GM18870 (cell line): ENCODE results near the gene EMSY.
"Not testable (repeated sequence)": the region's sequence is repeated elsewhere in the genome, so short reads cannot be mapped to it uniquely, and the experiment has no call there.

Experiments
- ATAC-seq: cut with Tn5 transposase; IDR thresholded peaks from one replicate; pipeline ENCODE4 v1.9.1; 2021; ENCODE audit warnings: moderate library complexity; ENCODE audit not compliant: unreplicated experiment

The EMSY gene, protein sequence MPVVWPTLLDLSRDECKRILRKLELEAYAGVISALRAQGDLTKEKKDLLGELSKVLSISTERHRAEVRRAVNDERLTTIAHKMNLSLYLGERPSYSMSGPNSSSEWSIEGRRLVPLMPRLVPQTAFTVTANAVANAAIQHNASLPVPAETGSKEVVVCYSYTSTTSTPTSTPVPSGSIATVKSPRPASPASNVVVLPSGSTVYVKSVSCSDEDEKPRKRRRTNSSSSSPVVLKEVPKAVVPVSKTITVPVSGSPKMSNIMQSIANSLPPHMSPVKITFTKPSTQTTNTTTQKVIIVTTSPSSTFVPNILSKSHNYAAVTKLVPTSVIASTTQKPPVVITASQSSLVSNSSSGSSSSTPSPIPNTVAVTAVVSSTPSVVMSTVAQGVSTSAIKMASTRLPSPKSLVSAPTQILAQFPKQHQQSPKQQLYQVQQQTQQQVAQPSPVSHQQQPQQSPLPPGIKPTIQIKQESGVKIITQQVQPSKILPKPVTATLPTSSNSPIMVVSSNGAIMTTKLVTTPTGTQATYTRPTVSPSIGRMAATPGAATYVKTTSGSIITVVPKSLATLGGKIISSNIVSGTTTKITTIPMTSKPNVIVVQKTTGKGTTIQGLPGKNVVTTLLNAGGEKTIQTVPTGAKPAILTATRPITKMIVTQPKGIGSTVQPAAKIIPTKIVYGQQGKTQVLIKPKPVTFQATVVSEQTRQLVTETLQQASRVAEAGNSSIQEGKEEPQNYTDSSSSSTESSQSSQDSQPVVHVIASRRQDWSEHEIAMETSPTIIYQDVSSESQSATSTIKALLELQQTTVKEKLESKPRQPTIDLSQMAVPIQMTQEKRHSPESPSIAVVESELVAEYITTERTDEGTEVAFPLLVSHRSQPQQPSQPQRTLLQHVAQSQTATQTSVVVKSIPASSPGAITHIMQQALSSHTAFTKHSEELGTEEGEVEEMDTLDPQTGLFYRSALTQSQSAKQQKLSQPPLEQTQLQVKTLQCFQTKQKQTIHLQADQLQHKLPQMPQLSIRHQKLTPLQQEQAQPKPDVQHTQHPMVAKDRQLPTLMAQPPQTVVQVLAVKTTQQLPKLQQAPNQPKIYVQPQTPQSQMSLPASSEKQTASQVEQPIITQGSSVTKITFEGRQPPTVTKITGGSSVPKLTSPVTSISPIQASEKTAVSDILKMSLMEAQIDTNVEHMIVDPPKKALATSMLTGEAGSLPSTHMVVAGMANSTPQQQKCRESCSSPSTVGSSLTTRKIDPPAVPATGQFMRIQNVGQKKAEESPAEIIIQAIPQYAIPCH (N-terminal part only)

DNA sequence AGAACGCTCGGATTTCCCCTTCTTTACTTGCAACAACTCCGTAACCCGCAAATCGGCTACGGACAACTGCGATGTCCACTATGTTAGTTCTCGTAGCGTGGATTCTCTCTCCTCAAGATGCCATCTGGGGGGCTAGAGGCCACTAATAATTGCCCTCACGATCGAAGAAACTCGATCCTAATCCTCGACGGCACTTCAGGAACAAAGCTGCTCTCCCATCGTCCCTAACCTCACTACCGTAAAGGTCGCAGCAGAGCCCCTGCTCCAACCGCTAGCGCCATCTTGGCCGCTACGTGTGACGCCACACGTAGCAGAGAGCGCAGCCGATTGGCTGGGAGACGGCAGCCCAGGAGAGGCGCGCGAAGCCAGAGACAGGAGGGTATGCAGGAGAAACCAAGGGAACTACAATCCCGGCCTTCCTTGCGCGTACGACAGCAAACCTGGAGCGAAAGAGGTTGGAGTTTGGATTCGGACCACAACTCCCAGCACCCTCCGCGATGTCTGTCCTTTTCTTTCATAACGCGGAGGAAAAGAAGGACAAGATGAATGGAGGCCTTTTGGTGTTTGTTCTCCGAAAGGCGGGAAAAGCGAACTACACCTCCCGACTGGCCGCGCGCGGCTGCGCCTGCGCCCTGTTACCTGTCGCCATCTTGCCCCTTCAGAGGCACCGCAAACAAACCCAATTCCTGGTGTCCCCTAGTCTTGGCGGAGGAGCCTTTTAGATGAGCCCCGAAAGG, at the start of gene EMSY:
Gene EMSY, plus strand, starts transcription at position 635 of the 737 bp plus-strand sequence. CDS start 1,921 bp downstream, outside the sequence.
- ATAC-seq = peak; percentile 88

DNA sequence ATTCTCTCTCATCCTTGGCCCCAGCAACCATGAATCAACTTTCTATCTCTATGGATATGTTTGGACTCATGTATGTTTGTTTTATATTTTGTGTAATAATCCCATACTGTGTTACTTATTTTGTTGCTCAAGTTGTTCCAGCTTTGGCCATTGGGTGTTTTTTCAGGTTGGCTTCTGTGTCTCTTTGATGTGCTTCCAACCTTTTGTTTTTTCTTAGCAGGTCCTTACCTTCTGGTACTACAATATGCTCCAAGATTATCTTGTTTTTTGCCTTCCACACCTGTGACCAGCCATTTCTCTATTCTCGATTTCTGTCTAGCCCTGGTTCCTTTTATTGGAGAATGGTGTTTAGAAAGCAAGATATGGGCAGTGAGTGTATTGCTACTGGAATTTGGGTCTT, 49.5 kb upstream of the EMSY start:
- no peak for ATAC-seq

DNA sequence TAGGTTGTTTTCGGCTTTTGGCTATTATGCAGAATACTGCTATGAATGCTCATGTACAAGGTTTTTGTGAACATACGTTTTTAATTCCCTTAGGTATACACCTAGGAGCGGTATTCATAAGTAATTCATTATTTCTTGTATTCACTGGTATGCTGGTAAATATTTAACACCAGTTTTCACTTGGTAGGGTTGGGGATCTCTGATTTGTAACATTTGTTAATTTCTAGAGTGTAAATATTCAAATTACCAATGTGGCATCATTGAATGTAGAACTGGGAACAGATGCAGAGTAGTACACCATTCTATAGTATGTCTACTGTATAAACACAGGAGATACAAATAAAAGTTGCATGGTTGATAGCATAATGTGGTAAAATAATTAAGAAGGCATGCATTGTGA, 47.4 kb upstream of the EMSY start:
- no peak for ATAC-seq

DNA sequence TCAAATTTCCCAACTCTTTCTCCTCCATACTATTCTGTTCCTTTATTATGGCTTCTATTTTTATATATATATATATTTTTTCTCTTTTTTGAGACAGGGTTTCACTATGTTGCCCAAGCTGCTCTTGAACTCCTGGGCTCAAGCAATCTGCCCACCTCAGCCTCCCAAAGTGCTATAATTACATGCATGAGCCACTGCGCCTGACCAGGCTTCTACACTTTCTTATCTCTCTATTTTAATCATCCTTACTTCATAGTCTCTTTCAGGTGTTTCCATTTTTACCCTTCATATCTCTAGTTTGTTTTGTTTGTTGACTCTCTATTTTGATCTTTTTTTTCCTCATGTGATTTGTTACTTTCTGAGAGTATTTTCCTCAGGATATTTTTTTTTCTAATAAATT, 43.9 kb upstream of the EMSY start:
- ATAC-seq = no peak

DNA sequence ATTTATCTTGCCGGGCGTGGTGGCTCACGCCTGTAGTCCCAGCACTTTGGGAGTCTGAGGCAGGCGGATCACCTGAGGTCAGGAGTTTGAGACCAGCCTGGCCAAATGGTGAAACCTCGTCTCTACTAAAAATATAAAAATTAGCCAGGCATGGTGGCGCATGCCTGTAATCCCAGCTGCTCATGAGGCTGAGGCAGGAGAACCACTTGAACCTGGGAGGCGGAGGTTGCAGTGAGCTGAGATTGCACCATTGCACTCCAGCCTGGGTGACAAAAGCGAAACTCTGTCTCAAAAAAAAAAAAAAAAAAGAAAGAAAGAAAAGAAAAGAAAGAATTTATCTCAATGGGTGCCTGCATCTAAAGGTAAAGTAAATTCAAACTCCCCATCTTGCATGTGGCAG, 43.3 kb upstream of the EMSY start:
- ATAC-seq = not testable (repeated sequence)

DNA sequence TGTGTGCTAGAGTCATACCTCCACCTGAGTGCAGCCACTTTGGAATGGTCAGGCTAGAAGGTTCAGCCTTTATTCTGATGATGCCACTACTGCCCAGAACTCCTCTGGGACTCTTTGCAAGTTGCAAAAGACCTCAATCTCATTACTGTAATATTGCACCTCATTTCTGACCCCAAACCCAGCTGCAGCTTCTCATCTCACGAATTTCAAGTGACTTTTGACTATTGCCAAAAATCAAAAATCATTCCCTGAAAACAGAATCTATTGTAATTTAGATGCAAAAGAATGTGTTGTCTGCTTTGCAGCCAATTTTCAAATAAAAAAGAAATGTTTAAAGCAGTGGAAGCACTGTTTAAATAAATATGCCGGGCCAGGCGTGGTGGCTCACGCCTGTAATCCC, 38.5 kb upstream of the EMSY start:
- ATAC-seq = no peak

DNA sequence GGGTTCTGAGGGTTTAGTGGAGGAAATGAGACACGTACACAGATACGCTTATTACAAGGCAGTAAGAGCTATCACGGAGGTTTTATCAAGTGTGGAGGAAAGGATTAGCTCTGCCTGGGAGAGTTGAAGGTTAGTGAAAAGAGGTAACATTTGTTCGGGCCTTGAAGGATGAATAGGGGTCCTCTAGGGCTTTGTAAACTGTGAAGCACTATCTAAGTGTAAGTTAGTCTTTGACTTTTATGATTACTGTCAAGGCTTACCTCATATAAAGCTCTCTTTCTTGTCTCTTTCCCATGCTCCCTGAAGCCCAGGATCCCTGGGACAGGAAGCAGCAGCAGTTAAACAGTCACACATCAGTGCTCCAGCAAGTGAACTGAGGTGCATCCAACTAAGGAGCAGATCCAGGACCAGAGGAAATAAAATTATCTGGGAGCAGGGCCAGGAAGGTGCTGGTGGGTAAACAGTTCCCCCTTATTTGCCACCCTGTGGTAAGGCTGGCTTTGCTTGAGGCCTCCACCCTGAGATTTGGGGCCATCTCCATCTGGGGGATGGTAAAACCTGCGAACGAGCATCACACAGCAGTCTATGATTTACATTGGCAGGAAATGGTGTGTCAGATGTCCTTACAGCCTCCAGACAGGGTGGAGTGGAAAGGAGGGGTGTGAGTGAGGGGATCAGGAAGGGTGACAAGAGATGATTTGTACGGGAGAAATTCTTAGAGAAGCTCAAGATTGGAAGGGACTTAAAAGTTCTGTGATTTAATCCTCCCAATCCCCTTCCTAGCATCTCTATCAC, 36.5 kb upstream of the EMSY start:
- no peak for ATAC-seq

DNA sequence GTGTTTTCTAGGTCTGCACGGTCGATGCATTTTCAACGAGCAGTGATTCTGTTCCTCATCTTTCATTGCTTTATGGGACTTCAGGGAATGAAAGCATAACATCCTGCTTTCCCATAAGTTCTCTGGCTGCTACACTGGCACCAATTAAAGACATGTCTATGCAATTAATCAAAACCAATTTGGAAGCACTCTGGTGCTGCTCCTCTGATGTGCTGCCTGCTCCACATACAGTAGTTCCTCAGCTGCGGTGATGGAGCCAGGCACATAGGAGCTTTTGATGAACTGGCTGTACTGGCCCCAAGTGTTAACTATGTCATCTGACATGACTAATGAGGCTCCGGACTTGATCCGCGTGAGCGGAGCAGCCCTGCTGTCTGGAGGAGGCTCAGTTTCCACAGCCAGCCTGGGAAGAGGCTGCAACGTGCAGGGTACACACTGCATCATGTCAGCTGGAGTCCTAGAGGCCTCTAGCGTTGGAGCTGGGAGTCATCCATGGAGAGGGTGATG, 33.9 kb upstream of the EMSY start:
- ATAC-seq = no peak

DNA sequence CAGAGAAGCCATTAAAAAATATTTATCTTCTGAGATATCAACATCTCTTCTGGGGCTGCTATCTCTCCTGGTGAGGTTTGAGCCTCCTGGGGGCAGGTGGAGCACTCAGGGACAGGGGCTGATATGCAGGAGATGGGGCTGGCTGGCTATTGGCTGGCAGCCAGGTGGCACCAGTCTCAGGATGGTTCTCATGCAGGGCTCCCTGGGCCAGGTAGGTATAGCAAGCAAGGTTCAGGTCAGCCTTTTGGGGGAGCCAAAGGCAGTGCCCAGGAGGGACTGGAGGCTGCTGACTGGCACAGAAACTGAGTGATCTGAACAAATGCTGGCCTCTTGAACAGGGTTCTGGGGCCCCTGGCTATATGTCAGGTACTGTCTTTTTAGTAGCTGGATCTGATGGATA, 29.7 kb upstream of the EMSY start:
- no peak for ATAC-seq

DNA sequence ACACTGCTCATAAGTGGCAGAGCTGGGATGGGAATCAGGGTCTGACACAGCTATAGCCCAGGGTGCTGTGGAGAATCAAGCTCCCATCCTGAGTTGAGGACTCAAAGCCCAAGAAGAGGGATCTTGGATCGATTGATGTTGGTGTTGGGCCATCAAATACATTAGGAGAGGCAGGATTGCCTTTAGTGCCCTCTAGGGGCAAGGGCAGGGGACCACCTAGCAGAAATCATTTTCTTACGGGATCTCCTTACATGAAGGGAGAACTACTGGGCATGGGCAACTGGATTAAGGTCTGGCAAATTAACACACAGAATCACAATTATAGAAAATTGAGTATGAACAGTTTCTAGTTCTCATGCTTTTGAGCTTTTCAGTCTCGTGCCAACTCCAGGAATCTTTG, 24.9 kb upstream of the EMSY start:
- ATAC-seq = no peak

DNA sequence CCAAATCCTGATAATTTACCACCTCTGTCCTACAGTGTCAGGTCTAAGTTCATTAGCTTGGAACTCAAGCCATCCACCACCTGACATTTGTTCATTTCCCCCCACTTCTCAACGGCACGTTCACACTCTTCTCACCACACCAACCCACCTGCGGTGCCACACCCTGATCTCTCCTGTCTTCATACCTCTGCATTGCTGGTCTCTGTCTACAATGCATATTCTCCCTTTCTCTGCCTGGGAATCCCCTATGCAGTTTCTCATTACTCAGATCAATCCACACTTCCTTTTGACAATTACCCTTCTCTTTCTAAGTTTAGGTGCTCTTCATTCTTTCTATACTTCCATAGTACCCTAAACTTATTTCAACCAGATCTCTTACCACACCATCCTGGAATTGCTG, 20.4 kb upstream of the EMSY start:
- ATAC-seq = peak; percentile 78

DNA sequence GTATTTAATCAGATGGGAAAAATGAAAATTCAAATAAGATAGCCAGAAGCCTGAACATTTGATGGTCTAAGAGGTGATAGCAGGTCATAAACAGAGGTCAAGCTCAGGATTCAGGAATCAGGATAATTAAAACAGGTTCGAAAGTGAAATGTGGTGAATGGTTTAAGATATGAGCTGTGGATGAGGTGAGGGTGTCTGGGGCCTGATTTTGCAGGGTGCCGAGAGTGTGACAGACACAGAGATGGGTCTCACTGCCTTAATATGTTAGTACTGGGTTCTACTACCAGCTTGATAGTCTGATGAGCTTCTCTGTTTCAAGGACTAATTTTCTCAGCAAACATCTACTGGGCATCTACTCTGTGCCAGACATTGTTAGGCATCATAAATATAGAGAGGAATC, 19.9 kb upstream of the EMSY start:
- ATAC-seq = peak; percentile 26

DNA sequence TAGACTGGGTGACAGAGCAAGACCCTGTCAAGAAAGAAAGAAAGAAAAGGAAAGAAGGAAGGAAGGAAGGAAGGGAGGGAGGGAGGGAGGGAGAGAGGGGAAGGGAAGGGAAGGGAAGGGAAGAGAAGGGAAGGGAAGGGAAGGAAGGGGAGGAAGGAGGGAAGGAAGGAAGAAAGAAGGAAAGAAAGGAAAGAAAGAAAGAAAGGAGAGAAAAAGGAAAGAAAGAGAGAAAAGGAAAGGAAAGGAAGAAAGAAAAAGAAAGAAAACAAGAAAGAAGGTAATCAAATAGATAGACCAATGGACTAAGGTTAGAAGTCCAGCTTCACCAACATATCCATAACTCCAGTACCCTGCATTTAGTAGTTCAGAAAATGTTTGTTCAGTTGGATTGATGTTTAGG, 18.2 kb upstream of the EMSY start:
- no peak for ATAC-seq

DNA sequence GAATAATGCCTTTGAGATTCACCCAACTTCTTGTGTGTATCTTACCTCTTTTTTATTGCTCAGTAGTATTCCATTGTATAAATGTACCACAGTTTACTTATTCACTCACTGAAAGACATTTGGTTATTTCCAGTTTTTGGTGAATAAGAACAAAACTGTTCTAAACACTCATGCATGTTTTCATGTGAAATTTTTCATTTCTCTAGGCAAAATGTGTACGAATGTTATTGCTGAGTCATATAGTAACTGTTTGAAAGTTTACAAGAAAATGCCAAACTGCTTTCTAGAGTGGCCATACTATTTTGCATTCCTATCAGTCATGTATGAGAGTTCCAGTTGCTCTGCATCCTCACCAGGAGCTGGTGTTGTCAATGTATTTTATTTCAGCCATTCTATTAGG, 8.8 kb upstream of the EMSY start:
- ATAC-seq = no peak

DNA sequence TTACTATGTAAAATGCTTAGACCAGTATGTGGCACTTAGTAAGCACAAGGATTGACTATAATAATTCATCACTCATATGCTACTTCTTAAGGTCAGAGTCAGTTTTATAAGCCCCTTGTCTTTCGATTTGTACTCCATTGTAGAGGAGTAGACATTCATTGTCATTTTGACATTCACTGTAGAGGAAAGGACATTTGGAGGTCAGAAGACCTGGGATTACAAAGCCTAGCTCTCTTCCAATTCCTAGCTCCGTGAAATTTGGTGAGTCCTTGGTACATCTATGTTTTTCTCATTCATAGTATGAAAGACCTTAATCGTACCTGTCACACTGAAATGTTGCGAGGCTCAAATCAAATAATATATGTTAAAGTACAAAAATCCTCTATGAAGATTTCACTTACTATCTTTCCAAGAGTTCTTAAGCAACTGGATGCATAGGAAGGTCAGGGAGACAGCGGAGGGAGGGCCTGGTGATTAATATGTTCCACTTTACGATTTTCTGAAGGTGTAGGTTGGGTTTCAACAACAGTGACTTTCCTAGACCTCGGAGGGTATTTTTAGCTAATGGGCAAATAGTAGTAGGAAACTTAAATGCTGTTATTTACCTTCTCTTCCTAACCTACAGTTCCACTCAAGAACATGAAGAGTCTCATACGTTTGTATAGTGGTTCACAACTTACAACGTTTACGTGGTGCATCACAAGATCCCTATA, 1.4 kb upstream of the EMSY start:
- ATAC-seq = no peak

DNA sequence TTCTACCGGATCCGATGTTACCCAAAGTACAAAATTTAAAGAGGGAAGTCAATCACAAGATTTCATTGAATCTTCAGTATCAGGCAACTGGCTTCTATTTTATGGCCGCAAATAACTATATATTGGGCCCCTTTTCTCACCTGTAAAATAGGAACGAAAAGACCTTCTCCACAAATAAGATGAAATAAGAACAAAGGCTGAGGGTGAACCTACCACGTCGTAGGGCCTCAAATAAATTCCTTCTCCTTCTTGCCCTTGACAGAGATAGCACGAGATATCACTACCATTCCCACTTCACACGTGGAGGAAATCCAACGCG, 794 bp upstream of the EMSY start:
- no peak for ATAC-seq

DNA sequence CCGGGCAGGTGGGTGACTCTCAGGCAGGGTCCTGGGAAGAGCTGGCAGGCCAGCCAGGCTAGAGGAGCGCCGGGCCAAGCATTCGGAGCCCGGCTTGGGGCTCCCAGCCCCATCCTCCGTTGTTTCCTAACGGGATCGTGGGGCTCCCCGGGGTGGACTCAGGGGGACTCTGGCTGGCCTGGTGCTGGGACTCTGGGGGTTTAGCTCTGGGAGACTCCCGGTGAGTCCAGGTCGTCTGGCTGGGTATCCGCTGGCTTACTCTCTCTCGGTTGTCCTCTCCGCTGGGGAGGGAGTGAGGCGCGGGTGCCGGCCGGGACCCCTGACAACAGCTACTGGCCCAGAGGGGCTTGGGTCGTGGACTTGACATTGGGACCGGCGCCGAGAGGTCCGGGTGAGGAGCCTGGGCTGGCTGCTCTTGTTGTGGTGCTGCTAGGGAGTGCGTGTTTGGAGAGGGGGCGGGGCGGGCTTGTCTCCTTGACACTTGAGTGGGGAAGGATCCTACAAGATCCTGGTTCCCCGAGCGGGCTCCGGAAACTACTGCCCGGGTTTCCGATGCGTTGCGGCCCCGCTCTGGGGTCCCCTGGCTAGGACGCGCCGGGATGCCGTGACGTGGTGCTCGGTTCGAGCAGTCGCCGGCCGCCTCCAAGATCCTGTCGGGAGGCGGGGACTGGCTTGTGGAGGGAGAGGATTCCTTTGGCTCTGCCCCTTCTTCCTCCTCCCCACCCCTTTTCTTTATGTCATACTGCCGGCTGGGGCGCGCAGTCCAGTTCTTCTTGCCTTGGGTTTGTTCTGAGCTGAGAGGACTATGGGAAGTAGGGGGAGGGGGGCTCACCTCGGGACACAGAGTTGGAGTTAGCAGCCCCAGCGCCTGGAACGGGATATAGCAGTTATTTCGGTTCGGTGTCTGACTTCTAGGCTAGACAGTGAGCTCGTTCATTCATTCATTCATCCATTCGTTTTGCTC, 585 bp downstream of the EMSY start:
- peak; percentile 14 for ATAC-seq

DNA sequence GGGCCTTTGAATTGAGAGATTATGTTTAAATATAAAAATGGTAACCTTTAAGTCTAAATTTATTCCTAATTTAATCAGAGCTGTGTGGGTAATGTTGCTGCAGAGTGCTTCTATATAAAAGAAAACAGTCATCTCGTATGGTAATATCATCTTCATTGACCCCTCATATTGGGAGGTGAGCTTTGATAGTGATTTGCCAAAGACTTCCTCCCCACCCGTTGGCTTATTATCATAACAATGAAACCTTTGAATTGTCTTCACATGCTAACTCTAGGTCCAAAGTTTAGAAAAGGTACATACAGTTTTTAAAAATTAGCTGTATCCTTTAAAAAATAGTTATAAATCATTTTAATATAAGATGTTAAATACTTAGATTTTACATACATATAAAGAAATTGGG, 3.7 kb downstream of the EMSY start:
- ATAC-seq = no peak
